HepG2 (cell line): ENCODE data around the gene GRB7. TPM values are rescaled to one million over a fixed set of nuclear protein-coding genes. Genes with fewer than 3 reads are reported as not detected.

ENCODE experiments used
- KLF9 ChIP-seq: IDR thresholded peaks from 2 replicates; pipeline ENCODE4 v1.6.1; 2016; ENCODE audit warnings: low read depth
- PLRG1 ChIP-seq: fragments of 450-650 bp; conservative IDR thresholded peaks from 2 replicates; pipeline ENCODE4 v1.6.1; 2016
- TAF1 ChIP-seq: sonication (generic); formaldehyde crosslinking; IDR thresholded peaks from 2 replicates; pipeline ENCODE4 v1.4.0; 2020; ENCODE audit warnings: missing genetic modification reagents
- polyA plus RNA-seq, 8 experiments: library from polyadenylated mRNA; depleted of rRNA in 3 of 8; stranded (reverse) in 7 of 8; unstranded in 1 of 8; fragments of >200 nt; fragmentation: Illumina TruSeq in 4 of 8; extraction: Trizol in 4 of 8; gene quantifications; 2 replicates each; pipeline versions ENCODE4 v1.2.1 to v1.2.3, GENCODE V29; 2011 to 2016; ENCODE audit warnings: low read depth in 4 of 8, missing spikeins in 1 of 8, mixed read lengths in 1 of 8; ENCODE audit not compliant: insufficient read depth in 1 of 8
- total RNA-seq, 5 experiments: library from RNA; depleted of rRNA; stranded (reverse); fragments of >200 nt; fragmentation: Illumina TruSeq; extraction: Trizol; gene quantifications; 2 replicates each; pipeline ENCODE4 v1.2.3, GENCODE V29; 2016; ENCODE audit warnings: low read depth in 1 of 5
- TF ChIP-seq, protein P1 (sequence below): sonication (generic); formaldehyde crosslinking; IDR thresholded peaks from 2 replicates; pipeline ENCODE4 v1.5.1; 2020; ENCODE audit warnings: missing genetic modification reagents, mild to moderate bottlenecking, borderline replicate concordance
- TF ChIP-seq, protein P2 (sequence below): sonication (generic); formaldehyde crosslinking; IDR thresholded peaks from 2 replicates; pipeline ENCODE4 v1.8.0; 2022; ENCODE audit warnings: missing genetic modification reagents, mild to moderate bottlenecking, moderate library complexity, borderline replicate concordance
- TF ChIP-seq, protein P3 (sequence below): sonication (generic); formaldehyde crosslinking; IDR thresholded peaks from 2 replicates; pipeline ENCODE4 v1.4.0; 2020; ENCODE audit warnings: missing genetic modification reagents

GRB7 gene
- total and polyA plus RNA-seq, 2 of the 13 experiments (the other 11 are each of a cell fraction or from before 2014, with no cell fraction given): 60.2 to 77.7 TPM

DNA sequence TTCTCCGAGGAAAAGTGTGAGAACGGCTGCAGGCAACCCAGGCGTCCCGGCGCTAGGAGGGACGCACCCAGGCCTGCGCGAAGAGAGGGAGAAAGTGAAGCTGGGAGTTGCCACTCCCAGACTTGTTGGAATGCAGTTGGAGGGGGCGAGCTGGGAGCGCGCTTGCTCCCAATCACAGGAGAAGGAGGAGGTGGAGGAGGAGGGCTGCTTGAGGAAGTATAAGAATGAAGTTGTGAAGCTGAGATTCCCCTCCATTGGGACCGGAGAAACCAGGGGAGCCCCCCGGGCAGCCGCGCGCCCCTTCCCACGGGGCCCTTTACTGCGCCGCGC lies 38.0 kb upstream of the GRB7 start, which contains the start of gene ERBB2 (continued):
- TF ChIP-seq, protein P1, sequence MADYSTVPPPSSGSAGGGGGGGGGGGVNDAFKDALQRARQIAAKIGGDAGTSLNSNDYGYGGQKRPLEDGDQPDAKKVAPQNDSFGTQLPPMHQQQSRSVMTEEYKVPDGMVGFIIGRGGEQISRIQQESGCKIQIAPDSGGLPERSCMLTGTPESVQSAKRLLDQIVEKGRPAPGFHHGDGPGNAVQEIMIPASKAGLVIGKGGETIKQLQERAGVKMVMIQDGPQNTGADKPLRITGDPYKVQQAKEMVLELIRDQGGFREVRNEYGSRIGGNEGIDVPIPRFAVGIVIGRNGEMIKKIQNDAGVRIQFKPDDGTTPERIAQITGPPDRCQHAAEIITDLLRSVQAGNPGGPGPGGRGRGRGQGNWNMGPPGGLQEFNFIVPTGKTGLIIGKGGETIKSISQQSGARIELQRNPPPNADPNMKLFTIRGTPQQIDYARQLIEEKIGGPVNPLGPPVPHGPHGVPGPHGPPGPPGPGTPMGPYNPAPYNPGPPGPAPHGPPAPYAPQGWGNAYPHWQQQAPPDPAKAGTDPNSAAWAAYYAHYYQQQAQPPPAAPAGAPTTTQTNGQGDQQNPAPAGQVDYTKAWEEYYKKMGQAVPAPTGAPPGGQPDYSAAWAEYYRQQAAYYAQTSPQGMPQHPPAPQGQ (CRISPR knock-in tag): no peak
- TF ChIP-seq KLF9 (no peak), TAF1 (CRISPR knock-in tag) (peak; percentile 64), PLRG1 (no peak)
- TF ChIP-seq, protein P2, sequence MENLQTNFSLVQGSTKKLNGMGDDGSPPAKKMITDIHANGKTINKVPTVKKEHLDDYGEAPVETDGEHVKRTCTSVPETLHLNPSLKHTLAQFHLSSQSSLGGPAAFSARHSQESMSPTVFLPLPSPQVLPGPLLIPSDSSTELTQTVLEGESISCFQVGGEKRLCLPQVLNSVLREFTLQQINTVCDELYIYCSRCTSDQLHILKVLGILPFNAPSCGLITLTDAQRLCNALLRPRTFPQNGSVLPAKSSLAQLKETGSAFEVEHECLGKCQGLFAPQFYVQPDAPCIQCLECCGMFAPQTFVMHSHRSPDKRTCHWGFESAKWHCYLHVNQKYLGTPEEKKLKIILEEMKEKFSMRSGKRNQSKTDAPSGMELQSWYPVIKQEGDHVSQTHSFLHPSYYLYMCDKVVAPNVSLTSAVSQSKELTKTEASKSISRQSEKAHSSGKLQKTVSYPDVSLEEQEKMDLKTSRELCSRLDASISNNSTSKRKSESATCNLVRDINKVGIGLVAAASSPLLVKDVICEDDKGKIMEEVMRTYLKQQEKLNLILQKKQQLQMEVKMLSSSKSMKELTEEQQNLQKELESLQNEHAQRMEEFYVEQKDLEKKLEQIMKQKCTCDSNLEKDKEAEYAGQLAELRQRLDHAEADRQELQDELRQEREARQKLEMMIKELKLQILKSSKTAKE (CRISPR knock-in tag): no peak
- TF ChIP-seq, protein P3, sequence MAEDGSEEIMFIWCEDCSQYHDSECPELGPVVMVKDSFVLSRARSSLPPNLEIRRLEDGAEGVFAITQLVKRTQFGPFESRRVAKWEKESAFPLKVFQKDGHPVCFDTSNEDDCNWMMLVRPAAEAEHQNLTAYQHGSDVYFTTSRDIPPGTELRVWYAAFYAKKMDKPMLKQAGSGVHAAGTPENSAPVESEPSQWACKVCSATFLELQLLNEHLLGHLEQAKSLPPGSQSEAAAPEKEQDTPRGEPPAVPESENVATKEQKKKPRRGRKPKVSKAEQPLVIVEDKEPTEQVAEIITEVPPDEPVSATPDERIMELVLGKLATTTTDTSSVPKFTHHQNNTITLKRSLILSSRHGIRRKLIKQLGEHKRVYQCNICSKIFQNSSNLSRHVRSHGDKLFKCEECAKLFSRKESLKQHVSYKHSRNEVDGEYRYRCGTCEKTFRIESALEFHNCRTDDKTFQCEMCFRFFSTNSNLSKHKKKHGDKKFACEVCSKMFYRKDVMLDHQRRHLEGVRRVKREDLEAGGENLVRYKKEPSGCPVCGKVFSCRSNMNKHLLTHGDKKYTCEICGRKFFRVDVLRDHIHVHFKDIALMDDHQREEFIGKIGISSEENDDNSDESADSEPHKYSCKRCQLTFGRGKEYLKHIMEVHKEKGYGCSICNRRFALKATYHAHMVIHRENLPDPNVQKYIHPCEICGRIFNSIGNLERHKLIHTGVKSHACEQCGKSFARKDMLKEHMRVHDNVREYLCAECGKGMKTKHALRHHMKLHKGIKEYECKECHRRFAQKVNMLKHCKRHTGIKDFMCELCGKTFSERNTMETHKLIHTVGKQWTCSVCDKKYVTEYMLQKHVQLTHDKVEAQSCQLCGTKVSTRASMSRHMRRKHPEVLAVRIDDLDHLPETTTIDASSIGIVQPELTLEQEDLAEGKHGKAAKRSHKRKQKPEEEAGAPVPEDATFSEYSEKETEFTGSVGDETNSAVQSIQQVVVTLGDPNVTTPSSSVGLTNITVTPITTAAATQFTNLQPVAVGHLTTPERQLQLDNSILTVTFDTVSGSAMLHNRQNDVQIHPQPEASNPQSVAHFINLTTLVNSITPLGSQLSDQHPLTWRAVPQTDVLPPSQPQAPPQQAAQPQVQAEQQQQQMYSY: no peak
